K562 (cell line): ENCODE results near the gene MCM9. TPM values are rescaled to one million over a fixed set of nuclear protein-coding genes. Genes with fewer than 3 reads are reported as not detected.

Source experiments
- ATF1 ChIP-seq, 2 experiments: fragments of 450-650 bp in 1 of 2; IDR thresholded peaks; 2 replicates each; pipeline ENCODE4 v1.6.1; 2016; ENCODE audit warnings: missing compliant biosample characterization in 1 of 2, missing genetic modification characterization in 1 of 2
- CHD4 ChIP-seq: fragments of 200-600 bp; sonication (generic); IDR thresholded peaks from 3 replicates; pipeline ENCODE4 v1.6.1; 2012; ENCODE audit warnings: low read depth, mild to moderate bottlenecking, mixed read lengths, low read length, inconsistent platforms; ENCODE audit not compliant: insufficient read depth, insufficient replicate concordance, poor library complexity, severe bottlenecking
- E2F3 ChIP-seq: fragments of 250-450 bp; sonication (Bioruptor Pico); IDR thresholded peaks from 2 replicates; pipeline ENCODE4 v1.4.0; 2020; ENCODE audit warnings: mild to moderate bottlenecking
- FOSL1 ChIP-seq: fragments of 200-800 bp; sonication (Bioruptor generic); conservative IDR thresholded peaks from 2 replicates; pipeline ENCODE4 v1.6.1; 2016; ENCODE audit warnings: missing genetic modification characterization, missing compliant biosample characterization
- MTA3 ChIP-seq: fragments of 450-650 bp; formaldehyde crosslinking; IDR thresholded peaks from 2 replicates; pipeline ENCODE4 v1.6.1; 2017; ENCODE audit warnings: mild to moderate bottlenecking, borderline replicate concordance
- MXI1 ChIP-seq: IDR thresholded peaks from 2 replicates; pipeline ENCODE4 v1.6.1; 2011; ENCODE audit warnings: low read depth, mild to moderate bottlenecking, improper control_type of control experiment, low read length
- polyA plus RNA-seq, 8 experiments: library from polyadenylated mRNA; depleted of rRNA in 4 of 8; stranded (reverse) in 5 of 8; unstranded in 3 of 8; fragments of >200 nt; fragmentation: Nextera tagmentation in 2 of 8; fragmentation: Illumina TruSeq in 1 of 8; extraction: Ambion mirVana in 2 of 8; extraction: Trizol in 1 of 8; gene quantifications; 2 replicates each; pipeline versions ENCODE4 v1.2.1 to v1.2.3, GENCODE V29; 2011 to 2014; ENCODE audit warnings: inconsistent platforms in 1 of 8, missing spikeins in 1 of 8
- total RNA-seq, 7 experiments: library from RNA; depleted of rRNA in 6 of 7; stranded (reverse); fragments of >200 nt in 6 of 7; fragmentation: Illumina TruSeq in 2 of 7; extraction: Trizol in 2 of 7; gene quantifications; 2 replicates each; pipeline versions ENCODE4 v1.2.1 to v1.2.3, GENCODE V29; 2011 to 2021; ENCODE audit warnings: low replicate concordance in 1 of 7
- TF ChIP-seq, protein P1 (sequence below), 2 experiments: fragments of 450-650 bp; formaldehyde crosslinking in 1 of 2; IDR thresholded peaks; 2 replicates each; pipeline versions ENCODE4 v1.4.0 to v1.6.1; 2014 to 2020; ENCODE audit warnings: mild to moderate bottlenecking in 2 of 2, borderline replicate concordance in 1 of 2, low read depth in 1 of 2
- TF ChIP-seq, protein P2 (sequence below): sonication (generic); formaldehyde crosslinking; IDR thresholded peaks from 2 replicates; pipeline ENCODE4 v1.8.0; 2022; ENCODE audit warnings: mild to moderate bottlenecking, missing genetic modification reagents
- TF ChIP-seq, protein P3 (sequence below): fragments of 250-450 bp; sonication (Bioruptor Pico); IDR thresholded peaks from 2 replicates; pipeline ENCODE4 v1.9.0; 2021; ENCODE audit warnings: mild to moderate bottlenecking, inconsistent platforms

Gene MCM9
- total and polyA plus RNA-seq, 9 of the 15 experiments (the other 6 are each of a cell fraction or from before 2014, with no cell fraction given): 4.8 to 16.7 (median 11.6) TPM

DNA sequence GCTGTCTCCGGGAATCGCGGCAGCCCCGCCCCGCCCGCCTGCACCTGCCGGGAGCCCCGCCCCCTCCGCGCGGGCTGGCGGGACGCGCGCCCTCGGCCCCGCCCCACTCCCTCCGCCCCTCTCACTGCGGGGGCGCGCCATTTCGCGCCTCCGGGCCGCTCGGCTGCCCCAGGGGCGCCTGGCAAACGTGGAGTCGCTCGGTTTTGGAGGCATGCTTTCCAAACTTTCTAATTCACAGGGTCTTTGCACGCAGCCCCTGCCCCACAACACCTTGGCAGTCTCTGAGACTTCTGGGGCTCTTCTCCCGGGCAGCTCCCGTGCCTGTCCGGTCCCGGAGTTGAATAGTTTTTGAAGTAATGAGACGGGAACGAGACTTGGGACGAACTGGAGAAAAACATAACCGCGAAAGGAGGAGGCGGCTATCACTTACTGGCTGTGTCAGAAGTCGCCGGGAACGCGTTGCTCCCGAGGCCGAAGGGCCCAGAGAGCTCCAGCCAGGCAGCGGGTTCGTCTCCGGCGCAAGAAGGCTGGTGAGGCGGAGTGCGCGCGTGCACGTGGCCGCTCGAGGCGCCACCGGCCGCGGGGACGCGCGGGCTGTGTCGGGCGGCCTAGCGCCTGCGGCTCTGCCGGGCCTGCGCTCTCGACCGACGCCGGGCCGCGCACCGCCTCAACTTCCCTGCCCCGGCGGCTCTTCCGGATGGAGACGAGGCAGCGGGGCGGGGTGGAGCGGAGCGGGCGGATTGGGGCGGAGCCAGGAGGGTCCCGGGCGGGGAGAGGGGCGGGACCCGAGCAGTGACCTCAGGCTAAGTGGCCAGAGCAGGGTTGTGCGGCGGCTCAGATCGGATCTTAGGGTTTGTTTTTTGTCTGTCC, at the start of gene MCM9 (continued):
- TF ChIP-seq, protein P1, sequence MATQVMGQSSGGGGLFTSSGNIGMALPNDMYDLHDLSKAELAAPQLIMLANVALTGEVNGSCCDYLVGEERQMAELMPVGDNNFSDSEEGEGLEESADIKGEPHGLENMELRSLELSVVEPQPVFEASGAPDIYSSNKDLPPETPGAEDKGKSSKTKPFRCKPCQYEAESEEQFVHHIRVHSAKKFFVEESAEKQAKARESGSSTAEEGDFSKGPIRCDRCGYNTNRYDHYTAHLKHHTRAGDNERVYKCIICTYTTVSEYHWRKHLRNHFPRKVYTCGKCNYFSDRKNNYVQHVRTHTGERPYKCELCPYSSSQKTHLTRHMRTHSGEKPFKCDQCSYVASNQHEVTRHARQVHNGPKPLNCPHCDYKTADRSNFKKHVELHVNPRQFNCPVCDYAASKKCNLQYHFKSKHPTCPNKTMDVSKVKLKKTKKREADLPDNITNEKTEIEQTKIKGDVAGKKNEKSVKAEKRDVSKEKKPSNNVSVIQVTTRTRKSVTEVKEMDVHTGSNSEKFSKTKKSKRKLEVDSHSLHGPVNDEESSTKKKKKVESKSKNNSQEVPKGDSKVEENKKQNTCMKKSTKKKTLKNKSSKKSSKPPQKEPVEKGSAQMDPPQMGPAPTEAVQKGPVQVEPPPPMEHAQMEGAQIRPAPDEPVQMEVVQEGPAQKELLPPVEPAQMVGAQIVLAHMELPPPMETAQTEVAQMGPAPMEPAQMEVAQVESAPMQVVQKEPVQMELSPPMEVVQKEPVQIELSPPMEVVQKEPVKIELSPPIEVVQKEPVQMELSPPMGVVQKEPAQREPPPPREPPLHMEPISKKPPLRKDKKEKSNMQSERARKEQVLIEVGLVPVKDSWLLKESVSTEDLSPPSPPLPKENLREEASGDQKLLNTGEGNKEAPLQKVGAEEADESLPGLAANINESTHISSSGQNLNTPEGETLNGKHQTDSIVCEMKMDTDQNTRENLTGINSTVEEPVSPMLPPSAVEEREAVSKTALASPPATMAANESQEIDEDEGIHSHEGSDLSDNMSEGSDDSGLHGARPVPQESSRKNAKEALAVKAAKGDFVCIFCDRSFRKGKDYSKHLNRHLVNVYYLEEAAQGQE (IDR thresholded peaks at IDR 0.05; ENCODE audit: borderline replicate concordance): peak; percentile 36; the same call in 1 of the 2 replicates
- TF ChIP-seq, protein P1 (CRISPR knock-in tag; IDR thresholded peaks at IDR 0.05; ENCODE audit: low read depth): peak; percentile 50; the same call in 1 of the 2 replicates
- TF ChIP-seq ATF1 (CRISPR knock-in tag; IDR thresholded peaks at IDR 0.05): no peak
- TF ChIP-seq ATF1 (tag; IDR thresholded peaks at IDR 0.05): peak; percentile 51
- TF ChIP-seq, protein P2, sequence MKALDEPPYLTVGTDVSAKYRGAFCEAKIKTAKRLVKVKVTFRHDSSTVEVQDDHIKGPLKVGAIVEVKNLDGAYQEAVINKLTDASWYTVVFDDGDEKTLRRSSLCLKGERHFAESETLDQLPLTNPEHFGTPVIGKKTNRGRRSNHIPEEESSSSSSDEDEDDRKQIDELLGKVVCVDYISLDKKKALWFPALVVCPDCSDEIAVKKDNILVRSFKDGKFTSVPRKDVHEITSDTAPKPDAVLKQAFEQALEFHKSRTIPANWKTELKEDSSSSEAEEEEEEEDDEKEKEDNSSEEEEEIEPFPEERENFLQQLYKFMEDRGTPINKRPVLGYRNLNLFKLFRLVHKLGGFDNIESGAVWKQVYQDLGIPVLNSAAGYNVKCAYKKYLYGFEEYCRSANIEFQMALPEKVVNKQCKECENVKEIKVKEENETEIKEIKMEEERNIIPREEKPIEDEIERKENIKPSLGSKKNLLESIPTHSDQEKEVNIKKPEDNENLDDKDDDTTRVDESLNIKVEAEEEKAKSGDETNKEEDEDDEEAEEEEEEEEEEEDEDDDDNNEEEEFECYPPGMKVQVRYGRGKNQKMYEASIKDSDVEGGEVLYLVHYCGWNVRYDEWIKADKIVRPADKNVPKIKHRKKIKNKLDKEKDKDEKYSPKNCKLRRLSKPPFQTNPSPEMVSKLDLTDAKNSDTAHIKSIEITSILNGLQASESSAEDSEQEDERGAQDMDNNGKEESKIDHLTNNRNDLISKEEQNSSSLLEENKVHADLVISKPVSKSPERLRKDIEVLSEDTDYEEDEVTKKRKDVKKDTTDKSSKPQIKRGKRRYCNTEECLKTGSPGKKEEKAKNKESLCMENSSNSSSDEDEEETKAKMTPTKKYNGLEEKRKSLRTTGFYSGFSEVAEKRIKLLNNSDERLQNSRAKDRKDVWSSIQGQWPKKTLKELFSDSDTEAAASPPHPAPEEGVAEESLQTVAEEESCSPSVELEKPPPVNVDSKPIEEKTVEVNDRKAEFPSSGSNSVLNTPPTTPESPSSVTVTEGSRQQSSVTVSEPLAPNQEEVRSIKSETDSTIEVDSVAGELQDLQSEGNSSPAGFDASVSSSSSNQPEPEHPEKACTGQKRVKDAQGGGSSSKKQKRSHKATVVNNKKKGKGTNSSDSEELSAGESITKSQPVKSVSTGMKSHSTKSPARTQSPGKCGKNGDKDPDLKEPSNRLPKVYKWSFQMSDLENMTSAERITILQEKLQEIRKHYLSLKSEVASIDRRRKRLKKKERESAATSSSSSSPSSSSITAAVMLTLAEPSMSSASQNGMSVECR (CRISPR knock-in tag): peak; percentile 73; the same call in 1 of the 2 replicates
- TF ChIP-seq MXI1: no peak
- TF ChIP-seq E2F3: peak; percentile 68
- no peak for TF ChIP-seq CHD4
- TF ChIP-seq, protein P3, sequence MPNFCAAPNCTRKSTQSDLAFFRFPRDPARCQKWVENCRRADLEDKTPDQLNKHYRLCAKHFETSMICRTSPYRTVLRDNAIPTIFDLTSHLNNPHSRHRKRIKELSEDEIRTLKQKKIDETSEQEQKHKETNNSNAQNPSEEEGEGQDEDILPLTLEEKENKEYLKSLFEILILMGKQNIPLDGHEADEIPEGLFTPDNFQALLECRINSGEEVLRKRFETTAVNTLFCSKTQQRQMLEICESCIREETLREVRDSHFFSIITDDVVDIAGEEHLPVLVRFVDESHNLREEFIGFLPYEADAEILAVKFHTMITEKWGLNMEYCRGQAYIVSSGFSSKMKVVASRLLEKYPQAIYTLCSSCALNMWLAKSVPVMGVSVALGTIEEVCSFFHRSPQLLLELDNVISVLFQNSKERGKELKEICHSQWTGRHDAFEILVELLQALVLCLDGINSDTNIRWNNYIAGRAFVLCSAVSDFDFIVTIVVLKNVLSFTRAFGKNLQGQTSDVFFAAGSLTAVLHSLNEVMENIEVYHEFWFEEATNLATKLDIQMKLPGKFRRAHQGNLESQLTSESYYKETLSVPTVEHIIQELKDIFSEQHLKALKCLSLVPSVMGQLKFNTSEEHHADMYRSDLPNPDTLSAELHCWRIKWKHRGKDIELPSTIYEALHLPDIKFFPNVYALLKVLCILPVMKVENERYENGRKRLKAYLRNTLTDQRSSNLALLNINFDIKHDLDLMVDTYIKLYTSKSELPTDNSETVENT: peak; percentile 77; the same call in 1 of the 2 replicates
- peak; percentile 57; the same call in 1 of the 2 replicates for TF ChIP-seq MTA3
- 0 out of 2 replicates have a peak, but pooled peaks have one; percentile 17 for TF ChIP-seq FOSL1 (tag)
